Superior temporal gyrus (tissue), 1 donor: ENCODE data around the gene TMC1.
"Not testable (repeated sequence)": the region's sequence is repeated elsewhere in the genome, so short reads cannot be mapped to it uniquely, and the experiment has no call there.

Experiments used
- DNase-seq: peaks from one replicate; pipeline ENCODE4 v3.0.0-alpha.2; 2016; ENCODE audit errors: extremely low spot score

Gene TMC1

DNA sequence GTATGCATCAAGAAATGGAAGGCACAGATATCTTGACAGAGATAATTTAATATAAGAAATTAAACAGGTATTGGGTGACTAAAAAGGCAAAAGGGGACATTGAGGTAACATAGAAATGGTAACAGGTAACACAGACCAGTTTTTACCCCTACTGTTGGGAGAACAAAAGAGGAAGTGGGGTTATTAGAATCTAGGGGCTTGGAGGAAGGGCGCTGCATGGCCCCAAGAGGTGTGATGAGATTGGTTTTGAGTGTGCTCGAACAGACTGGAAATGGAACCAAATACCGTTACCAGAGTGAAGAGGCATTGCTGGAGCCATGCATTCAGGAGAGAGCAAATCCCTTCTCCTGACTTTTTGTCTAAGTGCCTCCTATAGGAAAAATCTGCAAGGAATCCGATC lies 237.5 kb downstream of the TMC1 start:
- no peak for DNase-seq

DNA sequence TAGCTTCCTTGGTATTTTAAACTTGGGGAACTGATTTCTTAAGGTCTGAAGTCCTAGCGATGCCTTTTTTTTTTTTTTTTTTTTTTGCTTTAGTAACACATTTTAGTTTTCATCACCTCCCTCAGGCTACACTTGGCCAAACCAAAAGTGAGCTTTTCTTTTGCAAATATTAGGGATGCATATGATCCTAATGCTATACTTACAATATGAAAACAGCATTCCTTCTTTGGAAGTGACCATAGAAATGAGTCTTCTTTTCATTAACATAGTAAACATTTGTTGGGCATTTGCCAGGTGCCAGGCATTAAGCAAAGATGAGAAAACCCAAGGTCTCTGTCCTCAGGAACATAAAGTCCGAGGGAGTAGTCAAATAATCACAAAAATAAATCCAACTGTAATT lies 241.6 kb downstream of the TMC1 start:
- no peak for DNase-seq

DNA sequence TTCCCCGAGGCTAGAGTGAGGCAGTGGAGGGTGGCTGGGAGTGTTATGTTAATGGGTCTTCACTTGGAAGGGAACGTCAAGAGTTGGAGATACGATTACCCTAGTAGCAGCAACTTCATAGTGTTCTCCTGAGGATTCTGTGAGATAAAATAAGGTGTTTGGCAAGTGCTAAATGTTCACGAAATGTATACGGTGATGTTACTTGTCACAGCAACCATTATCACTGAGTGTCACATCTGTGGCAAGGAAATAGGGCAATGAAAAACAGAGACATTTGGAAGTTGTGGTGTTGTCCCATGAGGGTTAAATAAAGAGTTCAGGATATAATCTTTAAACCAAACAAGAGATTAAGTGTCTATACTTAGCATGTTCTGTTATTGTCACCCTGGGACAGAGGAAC lies 248.1 kb downstream of the TMC1 start:
- no peak for DNase-seq

DNA sequence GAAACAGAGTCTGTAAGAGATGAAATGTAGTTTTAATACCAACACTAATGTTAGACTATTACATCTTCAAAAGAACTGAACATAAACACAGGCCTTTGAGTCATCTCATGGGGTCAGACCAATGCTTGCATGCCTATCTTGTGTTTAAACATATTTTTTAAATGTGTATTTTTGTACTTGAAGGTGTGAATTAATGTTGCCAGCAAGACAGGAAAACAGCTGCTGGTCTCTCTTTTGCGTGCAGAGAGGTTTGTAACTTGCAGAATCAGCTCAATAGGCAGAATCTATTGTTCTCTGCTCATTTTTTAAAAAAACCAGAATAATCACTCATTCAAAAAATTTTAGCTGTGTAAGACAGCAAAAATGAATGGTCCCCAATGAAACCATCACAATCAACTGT lies 251.3 kb downstream of the TMC1 start:
- DNase-seq = no peak

DNA sequence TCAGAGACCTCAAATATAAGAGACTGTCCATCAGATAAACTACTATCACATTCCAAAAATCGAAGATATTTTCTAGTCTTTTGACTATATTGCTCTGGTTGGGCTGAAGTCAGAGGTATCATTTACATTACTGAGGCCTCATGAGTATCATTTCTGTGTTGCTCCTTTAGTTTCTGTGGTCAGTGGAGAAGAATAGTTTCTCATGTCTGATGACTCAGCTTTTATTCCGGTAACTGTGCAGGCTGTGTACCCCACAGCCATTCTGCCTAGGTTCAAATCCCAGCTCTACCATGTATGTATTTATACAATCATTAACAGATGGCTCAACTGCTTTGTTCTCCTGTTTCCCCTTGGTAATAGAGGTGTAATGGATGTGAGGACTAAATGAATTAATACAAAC lies 252.2 kb downstream of the TMC1 start:
- no peak for DNase-seq

DNA sequence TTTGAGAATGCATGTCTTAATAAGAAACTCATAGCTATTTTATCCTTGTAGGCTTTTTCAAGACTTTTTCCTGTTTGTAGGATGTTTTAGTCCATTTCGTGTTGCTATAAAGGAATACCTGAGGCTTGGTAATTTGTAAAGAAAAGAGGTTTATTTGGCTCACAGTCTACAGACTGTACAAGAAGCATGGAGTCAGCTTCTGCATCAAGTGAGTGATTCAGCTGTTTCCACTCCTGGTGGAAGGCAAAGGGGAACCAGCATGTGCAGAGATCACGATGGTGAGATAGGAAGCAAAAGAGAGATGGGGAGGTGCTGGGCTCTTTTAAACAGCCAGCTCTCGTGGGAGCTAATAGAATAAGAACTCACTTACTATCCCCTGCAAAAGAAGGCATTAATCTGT lies 254.2 kb downstream of the TMC1 start:
- no peak for DNase-seq

DNA sequence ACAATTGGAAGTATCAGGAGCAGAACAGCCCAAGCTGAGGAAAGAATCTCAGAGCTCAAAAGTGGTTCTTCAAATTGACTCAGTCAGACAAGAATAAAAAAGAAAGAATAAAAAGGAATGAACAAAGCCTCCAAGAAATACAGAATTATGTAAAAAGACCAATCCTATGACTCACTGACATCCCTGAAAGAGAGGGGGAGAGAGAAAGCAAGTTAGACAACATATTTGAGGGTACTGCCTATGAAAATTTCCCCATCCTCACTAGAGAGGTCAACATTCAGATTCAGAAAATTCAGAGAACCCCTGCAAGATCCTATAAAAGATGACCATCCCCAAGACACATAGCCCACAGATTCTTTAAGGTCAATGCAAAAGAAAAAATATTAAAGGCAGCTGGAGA lies 258.2 kb downstream of the TMC1 start:
- no peak for DNase-seq

DNA sequence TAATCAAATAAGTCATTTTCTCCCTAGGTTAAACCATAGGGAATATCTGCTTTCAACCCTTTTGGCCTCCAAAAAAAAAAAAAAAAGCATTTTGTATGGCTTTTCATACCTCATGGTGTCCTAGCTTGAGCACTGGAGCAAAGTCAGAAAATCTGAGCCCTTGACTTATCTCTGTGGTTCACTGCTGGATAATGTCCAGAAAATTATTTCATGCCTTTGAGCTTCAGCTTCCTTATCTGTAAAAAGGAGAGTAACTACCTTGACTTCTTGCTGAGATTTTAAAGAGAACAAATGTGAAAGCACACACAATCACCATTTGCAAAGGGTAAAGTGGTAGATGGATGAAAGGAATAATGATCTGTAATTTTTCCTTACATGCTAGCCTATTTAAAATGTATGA lies 265.5 kb downstream of the TMC1 start:
- no peak for DNase-seq

DNA sequence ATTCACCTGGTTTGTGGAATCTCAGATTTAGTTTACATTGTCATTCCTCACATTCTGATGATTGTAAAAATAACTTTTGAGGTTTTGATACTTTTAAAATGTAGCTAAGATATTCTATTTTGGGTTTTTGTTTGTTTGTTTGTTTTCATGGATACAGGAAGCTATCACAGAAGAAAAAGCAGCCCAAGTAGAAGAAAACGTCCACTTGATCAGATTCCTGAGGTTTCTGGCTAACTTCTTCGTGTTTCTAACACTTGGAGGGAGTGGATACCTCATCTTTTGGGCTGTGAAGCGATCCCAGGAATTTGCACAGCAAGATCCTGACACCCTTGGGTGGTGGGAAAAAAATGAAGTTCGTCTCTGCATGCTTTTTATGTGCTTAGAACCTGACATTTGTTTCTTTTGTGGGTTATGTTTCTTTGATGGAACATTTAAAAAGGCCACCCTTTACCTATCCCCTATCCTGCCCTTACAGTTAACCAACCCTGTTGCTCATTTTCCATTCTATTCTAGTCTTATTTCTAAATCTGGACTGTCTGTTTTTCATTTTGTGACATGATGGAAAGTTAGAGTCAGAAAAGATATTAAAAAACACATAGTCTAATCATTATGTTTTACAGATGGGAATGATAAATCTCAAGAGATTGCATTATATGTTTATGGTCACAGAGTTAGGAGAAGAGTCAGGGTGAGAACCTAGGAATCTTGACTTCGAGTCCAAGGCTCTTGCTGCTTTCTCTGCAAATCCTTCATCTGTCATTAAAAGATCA lies 267.7 kb downstream of the TMC1 start:
- DNase-seq = no peak

DNA sequence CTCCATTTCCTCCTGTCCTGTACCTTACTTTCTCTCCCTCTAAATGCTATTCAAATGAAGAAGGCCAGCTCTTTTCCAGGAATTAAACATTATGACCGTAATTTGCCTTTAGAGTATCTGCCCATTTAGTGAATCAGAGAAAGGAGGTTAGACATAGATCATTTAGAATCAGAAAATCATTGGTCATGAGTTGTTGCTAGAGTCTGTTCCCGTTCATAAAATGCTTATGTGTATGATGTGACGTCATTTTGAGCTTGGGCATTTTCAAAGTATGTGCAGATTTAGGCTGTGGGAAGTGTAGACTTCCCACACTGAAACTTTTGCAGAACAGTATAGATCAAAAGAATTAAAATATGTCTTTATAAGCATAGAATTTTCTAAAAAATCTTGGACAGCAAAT lies 268.5 kb downstream of the TMC1 start:
- DNase-seq = no peak

DNA sequence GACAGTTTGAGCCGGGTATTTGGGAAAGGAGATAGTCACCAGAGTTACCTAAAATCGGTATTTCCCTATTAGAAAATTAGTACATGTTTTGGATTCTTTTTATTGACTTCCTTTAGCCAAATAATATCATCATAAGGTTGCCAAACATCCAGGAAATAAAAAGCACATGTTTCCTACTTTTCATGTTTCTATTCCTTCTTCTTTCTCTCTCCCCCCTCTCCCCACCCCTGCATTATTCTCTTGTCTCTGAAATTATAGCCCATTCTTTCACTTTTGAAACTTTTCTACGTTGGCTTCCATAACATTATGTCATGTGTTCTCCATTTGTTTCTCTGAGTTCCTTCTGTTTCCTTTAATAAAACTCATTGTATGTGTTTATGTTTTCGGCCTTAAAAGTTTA lies 269.6 kb downstream of the TMC1 start:
- DNase-seq = no peak

DNA sequence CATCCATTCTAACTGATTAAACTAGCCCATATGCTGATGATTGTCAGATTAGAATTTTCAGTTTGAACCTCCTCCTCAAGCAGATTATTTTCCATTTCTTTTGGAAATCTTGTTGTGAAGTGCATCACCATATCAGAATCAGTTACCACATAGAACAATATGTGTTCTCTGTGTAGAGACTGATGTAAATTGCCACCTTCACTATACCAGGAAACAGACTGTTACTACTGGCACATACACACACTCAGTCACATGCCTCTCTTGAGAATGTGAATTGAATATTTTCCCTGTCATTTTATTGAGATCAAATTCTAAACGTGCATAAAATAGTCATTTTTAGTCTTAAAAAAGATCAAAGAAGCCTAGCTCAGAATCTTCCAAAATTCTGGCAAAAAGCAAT lies 270.0 kb downstream of the TMC1 start:
- no peak for DNase-seq

DNA sequence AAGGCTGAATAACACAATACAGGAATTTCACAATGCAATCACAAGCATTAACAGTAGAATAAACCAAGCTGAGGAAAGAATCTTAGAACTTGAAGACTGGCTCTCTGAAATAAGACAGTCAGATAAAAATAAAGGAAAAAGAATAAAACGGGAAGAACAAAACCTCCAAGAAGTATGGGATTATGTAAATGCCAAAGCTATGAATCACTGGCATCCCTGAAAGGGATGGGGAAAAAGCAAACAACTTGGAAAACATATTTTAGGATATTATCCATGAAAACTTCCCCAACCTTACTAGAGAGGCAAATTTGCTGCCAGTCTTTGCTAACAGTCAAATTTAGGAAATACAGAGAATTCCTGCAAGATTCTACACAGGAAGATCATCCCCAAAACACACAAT lies 273.5 kb downstream of the TMC1 start:
- DNase-seq = no peak

DNA sequence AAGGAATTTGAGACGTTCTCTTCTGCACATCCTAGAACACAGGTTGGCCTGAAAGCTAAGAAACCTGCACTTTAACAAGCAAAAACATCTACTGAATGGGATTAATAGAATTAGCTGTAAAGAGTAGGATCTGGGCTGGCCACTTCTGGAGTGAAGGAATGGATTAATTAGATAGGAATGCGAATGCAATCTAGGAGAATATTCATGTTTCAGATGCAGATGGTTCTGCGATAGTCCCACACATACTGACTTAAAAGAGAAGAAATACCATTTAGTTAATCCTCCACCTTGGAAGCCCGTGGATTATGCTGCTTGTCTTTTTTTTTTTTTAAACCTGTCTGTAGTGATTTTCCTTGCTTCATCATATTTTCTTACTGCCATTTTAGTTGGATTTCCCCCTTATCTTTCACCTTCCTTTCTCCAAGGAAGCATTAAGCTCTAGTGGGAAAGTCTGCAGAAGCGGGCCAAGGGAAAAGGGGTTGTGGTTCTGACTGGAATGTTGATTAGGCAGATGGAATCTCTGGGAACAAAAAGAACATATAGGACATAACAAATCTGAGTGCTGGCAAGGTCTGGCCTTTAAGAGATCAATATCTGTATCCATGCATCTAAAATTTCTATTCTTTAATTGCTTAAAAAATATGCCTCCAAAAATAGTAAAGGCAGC lies 279.1 kb downstream of the TMC1 start:
- no peak for DNase-seq

DNA sequence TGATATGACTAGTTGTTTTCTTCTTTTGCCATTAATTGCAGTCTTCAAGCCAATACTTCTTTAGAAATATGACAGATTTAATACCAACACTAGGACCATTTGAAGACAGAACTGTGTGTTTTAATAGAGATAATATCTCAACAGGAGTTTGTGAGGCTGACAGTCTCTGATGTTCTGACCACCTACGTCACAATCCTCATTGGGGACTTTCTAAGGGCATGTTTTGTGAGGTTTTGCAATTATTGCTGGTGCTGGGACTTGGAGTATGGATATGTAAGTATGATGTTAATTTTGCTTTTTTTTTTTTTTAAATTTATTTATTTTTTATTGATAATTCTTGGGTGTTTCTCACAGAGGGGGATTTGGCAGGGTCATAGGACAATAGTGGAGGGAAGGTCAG lies 283.8 kb downstream of the TMC1 start:
- no peak for DNase-seq

DNA sequence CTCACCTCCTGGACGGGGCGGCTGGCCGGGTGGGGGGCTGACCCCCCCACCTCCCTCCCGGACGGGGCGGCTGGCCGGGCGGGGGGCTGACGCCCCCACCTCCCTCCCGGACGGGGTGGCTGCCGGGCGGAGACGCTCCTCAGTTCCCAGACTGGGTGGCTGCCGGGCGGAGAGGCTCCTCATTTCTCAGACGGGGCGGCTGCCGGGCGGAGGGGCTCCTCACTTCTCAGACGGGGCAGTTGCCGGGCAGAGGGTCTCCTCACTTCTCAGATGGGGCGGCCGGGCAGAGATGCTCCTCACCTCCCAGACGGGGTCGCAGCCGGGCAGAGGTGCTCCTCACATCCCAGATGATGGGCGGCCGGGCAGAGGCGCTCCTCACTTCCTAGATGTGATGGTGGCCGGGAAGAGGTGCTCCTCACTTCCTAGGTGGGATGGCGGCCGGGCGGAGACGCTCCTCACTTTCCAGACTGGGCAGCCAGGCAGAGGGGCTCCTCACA lies 285.0 kb downstream of the TMC1 start:
- DNase-seq = not testable (repeated sequence)

DNA sequence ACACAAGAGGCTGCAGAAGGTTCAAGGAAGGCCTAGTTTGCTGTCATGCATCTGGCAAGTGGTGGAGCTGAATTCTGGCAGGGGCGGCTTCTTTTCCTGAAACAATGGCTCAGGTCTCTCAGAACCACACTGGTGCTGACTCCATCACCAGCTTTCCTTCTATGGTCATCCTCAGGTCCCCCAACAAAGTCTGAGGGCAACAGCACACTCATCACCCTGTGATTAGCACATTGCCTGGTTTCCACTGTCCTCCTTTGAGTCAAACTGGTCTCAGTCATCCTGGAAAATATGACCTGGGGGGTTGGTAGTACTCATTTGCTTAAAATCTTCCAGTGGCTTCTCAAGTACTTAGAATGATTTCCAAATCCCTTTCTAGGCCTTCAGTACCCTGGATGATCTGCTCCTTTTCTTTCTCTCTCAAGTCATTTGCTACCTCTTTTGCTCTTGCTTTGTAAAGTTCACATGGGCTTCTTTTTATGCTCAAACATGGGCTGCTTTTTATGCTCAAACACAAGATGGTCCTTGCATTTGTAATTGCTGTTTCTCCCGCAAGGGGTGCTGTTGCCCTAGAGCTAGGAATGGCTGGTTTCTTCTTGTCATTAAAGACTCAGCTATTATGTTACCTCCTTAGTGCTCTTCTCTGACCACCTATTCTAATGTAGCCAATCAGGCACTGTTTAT lies 286.5 kb downstream of the TMC1 start:
- DNase-seq = no peak

DNA sequence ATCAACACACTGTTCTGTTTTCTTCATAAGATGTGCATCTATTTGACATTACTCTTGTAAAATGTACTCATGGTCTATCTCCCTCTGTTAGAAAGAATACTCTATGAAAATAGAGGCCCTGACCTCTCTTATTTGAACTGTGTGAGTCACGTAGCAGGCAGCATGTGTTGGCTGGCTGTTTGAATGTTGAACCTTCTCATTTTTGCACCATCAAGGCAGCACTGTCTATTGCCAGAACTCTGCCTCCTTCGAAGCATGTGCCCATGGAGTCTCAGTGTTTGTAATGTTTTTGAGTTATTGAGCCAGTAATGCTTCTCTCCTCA lies 287.0 kb downstream of the TMC1 start:
- no peak for DNase-seq

DNA sequence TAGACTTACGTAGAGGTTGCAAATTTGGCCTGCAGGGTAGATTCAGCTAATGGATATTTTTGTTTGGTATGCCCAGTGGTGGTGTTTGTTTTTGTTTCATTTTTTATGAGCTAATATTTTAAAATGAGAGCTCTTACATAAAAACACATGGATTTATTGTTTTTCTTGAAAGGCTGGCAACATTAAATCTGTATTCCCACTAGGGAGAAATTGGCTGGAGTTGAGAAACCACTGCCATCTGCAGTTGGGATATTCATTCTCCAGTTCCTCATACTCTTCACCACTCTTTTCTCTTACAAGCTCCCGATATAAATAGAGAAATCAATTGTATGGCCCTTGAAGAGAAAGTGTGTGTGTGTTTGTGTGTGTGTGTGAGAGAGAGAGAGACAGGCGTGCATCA lies 288.2 kb downstream of the TMC1 start:
- DNase-seq = no peak

DNA sequence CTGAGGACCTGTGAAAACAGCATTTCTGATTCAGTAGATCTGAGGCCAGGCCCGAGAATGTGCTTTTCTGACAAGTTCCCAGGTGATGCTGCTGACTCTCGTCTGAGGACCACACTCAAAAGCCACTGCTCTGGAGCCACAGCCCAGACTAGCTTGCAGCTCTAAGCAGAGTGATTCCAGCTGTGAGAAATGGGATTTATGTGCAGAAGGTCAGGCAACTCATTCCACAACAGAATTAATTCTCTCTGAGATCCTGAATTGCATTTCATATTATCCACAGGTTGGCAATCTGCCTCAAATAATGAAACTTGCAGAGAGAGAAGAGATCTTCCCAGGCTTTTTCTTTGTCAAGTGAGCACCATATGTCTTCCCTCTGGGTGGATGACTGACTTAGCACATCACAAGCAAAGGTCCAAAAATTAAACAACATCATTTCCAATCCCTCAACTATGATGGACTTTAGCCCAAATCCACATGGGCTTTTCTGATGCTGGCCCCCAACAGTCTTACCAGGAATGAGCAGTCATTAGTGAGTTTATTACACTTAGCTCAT lies 291.2 kb downstream of the TMC1 start:
- no peak for DNase-seq

DNA sequence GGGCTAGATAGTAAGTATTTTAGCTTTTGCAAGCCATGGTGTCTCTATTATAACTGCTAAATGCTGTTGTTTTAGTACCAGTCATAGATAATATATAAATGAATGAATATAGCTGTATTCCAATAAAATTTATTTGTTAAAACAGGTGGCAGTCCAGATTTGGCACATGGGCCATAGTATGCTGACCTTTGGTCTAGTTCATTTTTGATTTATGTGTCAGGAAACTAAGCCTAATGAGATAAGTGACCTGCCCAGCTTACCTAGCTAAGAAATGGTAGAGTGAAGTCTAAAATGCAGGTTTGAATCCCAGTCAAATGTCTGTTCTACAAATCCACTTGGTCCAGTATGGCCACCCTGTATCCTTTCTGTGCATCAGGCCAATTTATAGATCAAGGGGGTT lies 292.1 kb downstream of the TMC1 start:
- DNase-seq = no peak

DNA sequence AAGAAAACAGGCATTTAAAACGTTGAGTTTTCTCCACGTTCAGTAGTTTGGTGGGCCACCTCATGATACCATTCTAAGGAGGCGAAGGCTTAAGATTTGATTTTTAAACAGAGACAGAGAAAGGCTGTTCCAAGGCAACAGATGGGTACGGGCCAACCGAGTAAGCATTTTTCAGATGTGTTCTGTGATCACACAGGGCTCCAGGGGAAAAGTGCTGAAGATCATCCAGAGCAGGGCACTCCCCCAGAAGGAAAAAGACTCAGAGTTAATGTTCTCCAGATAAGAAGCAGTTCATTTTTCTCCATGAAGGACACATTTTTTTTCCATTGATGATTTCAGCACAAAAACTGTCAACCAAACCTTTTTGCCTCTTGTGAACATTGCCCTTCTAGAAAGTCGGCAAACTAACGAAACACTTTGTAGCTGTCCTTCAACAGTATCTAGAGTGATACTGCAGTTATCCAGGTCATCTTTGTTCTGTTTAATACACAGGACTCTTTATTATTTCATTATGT lies 292.7 kb downstream of the TMC1 start:
- no peak for DNase-seq

DNA sequence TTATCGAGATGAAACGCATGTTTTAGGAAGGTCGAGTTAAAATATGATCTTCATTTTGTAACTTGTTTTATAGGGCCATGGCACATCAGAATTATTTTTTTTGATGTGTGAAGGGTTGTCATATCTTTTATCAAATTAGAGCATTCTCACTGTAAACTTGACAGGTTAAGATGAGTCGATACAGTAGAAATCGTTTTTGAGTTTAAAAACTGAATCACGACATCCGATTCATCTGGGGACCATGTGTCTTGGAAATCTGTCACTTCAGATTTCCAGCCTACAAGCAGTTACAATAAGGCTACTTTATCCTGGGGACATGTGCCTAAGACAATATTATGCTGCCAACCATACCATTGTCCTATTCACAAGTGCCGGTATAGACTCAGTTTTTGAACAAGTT lies 295.3 kb downstream of the TMC1 start:
- DNase-seq = no peak
